GM12864 (cell line): ENCODE measurements around the gene ASCC1.
"Not testable (repeated sequence)": the region's sequence is repeated elsewhere in the genome, so short reads cannot be mapped to it uniquely, and the experiment has no call there.

ENCODE experiments used
- DNase-seq: peaks from one replicate; pipeline ENCODE4 v3.0.0-alpha.2; 2011; ENCODE audit warnings: low read depth
- H3K4me3 ChIP-seq: 2 replicates; pipeline ENCODE4 v1.5.1; 2011; ENCODE audit warnings: mild to moderate bottlenecking, low read depth, low read length, control low read depth
- TF ChIP-seq, protein P1 (sequence below): IDR thresholded peaks from 2 replicates; pipeline ENCODE4 v1.5.1; 2011; ENCODE audit warnings: low read depth, mild to moderate bottlenecking, moderate library complexity, low read length, control low read depth, inconsistent platforms; ENCODE audit errors: missing control alignments

Gene ASCC1

DNA sequence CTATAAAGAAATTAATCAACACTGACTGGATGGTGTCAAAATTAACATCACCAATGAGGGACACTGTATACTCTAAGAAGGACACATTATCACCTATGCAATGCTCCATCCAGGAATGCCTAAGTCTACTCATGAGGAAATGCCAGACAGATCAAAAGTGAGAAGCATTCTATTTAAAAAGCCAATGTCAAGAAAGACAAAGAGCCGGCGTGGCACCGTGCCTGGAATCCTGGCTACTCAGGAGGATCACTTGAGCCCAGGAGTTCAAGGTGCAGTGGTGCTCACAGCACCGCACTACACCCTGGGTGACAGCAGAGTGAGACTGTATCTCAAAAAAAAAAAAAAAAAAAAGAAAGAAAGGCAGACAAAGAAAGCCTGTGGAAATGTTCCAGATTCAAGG lies 45.8 kb downstream of the ASCC1 start:
- H3K4me3 ChIP-seq, result no peak overlapping the region
- no peak for DNase-seq
- TF ChIP-seq, protein P1, sequence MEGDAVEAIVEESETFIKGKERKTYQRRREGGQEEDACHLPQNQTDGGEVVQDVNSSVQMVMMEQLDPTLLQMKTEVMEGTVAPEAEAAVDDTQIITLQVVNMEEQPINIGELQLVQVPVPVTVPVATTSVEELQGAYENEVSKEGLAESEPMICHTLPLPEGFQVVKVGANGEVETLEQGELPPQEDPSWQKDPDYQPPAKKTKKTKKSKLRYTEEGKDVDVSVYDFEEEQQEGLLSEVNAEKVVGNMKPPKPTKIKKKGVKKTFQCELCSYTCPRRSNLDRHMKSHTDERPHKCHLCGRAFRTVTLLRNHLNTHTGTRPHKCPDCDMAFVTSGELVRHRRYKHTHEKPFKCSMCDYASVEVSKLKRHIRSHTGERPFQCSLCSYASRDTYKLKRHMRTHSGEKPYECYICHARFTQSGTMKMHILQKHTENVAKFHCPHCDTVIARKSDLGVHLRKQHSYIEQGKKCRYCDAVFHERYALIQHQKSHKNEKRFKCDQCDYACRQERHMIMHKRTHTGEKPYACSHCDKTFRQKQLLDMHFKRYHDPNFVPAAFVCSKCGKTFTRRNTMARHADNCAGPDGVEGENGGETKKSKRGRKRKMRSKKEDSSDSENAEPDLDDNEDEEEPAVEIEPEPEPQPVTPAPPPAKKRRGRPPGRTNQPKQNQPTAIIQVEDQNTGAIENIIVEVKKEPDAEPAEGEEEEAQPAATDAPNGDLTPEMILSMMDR, result no peak

GRCh38 chr10:72167118-72167517 lies 49.0 kb downstream of the ASCC1 start:
- TF ChIP-seq, protein P1, result no peak
- DNase-seq, result no peak
- H3K4me3 ChIP-seq, result no peak overlapping the region

GRCh38 chr10:72164617-72165016 lies 51.5 kb downstream of the ASCC1 start:
- TF ChIP-seq, protein P1, result no peak
- H3K4me3 ChIP-seq, result no peak overlapping the region
- DNase-seq, result no peak

DNA sequence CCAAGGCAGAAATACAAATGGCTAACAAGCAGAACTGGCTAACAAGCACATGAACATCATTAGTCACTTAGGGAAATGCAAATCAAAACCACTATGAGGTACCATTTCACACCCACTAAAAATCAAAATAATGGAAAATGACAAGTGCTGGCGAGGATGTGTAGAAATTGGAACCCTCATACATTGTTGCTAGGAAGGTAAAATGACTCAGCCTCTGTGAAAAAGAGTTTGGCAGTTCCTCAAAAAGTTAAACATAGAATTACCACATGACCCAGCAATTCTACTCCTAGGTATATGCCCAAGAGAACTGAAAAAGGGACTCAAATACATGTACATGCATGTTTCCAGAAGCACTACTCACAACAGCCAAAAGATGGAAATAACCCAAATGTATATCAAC lies 53.1 kb downstream of the ASCC1 start:
- no peak overlapping the region for H3K4me3 ChIP-seq
- TF ChIP-seq, protein P1, result no peak
- DNase-seq, result peak; percentile 37

GRCh38 chr10:72158176-72158575 lies 57.9 kb downstream of the ASCC1 start:
- no peak overlapping the region for H3K4me3 ChIP-seq
- TF ChIP-seq, protein P1, result no peak
- DNase-seq, result no peak

DNA sequence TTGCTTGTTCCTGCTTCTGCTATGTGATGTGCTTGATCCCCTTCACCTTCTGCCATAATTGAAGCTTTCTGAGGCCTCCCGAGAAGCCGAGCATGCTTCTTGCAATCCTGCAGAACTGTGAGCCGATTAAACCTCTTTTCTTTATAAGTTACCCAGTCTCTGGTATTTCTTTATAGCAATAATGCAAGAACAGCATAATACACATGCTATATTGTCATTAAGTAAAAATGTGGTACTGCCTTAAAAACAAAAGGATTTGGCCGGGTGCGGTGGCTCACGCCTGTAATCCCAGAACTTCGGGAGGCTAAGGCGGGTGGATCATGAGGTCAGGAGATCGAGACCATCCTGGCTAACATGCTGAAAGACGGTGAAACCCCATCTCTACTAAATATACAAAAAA lies 59.9 kb downstream of the ASCC1 start:
- H3K4me3 ChIP-seq, result no peak overlapping the region
- TF ChIP-seq, protein P1, result no peak
- no peak for DNase-seq

DNA sequence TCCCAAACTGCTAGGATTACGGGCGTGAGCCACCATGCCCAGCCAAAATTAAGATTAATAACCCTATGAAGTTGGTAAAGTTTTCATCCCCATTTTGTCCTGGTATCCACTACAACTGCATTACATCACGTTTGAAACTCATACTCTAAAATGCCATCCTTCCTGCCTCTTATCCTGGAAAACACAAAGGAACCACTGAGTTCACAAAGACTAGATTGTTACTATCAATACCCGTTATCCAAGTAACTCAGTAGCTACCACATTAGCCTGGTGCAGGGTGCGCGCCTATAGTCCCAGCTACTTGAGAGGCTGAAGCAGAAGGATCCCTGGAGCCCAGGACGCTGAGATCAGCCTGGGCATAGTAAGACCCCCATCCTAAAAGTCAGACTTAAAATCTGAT lies 63.8 kb downstream of the ASCC1 start:
- no peak for DNase-seq
- H3K4me3 ChIP-seq, result no peak overlapping the region
- TF ChIP-seq, protein P1, result no peak

DNA sequence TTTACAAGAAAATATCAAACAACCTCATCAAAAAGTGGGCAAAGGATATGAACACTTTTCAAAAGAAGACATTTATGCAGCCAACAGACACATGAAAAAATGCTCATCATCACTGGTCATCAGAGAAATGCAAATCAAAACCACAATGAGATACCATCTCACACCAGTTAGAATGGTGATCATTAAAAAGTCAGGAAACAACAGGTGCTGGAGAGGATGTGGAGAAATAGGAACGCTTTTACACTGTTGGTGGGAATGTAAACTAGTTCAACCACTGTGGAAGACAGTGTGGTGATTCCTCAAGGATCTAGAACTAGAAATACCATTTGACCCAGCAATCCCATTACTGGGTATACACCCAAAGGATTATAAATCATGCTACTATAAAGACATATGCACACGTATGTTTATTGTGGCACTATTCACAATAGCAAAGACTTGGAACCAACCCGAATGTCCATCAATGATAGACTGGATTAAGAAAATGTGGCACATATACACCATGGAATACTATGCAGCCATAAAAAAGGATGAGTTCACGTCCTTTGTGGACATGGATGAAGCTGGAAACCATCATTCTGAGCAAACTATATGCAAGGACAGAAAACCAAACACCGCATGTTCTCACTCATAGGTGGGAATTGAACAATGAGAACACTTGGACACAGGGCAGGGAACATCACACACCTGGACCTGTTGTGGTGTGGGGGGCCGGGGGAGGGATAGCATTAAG lies 65.2 kb downstream of the ASCC1 start:
- DNase-seq, H3K4me3 ChIP-seq: not testable (repeated sequence)

DNA sequence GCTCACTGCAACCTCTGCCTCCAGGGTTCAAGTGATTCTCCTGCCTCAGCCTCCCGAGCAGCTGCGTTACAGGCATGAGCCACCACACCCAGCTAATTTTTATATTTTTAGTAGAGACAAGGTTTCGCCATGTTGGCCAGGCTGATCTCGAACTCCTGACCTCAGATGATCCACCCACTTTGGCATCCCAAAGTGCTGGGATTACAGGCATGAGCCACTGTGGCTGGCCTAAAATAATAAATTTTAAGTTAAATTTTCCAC lies 68.8 kb downstream of the ASCC1 start:
- DNase-seq, H3K4me3 ChIP-seq: not testable (repeated sequence)
